GM10248 (cell line): ENCODE measurements around the gene ZBTB20.

Experiments
- CTCF ChIA-PET: fragments of 300-600 bp; sonication (Branson Sonifier 250); formaldehyde crosslinking; extraction: SDS; loops from one replicate; lab custom pipeline; 2021; ENCODE audit warnings: antibody characterized with exemption; lab: Yijun Ruan, JAX
- POLR2A ChIA-PET: fragments of 350-650 bp; sonication (Branson Sonifier 250); formaldehyde crosslinking; extraction: SDS; loops from one replicate; lab custom pipeline; 2020; ENCODE audit warnings: antibody characterized with exemption; lab: Yijun Ruan, JAX
- DNase-seq: peaks from one replicate; pipeline ENCODE4 v3.0.0; 2012; ENCODE audit errors: extremely low spot score
- CTCF ChIP-seq: IDR thresholded peaks from 2 replicates; pipeline ENCODE4 v1.5.1; 2012; ENCODE audit warnings: mild to moderate bottlenecking, low read depth; ENCODE audit errors: extremely low read depth, missing control alignments, control extremely low read depth

The ZBTB20 gene

GRCh38 chr3:114672692-114673447 is 474.2 kb downstream of the ZBTB20 start:
- POLR2A ChIA-PET: interaction anchor here (0.6 kb wide), 1 partner anchor 29 kb away, joined by 3 read pairs; no protein-coding TSS in a partner anchor
- CTCF ChIA-PET: interaction anchor here (0.9 to 1.7 kb wide), 2 partner anchors 12 to 22 kb away, joined by 3 to 6 read pairs; no protein-coding TSS in a partner anchor

GRCh38 chr3:114671741-114672510 is 475.2 kb downstream of the ZBTB20 start:
- no peak for TF ChIP-seq CTCF
- DNase-seq: no peak
- ChIA-PET POLR2A (interaction anchor here (0.6 kb wide), 1 partner anchor 30 kb away, joined by 3 read pairs; no protein-coding TSS in a partner anchor), CTCF (interaction anchor here (0.9 to 1.7 kb wide), 2 partner anchors 13 to 23 kb away, joined by 3 to 6 read pairs; no protein-coding TSS in a partner anchor)

More at GRCh38 chr3:114672692-114673447, 474.2 kb downstream of the ZBTB20 start:
- DNase-seq: no peak
- no peak for TF ChIP-seq CTCF

- ChIA-PET CTCF (no interaction called here), POLR2A (no interaction called here)
- no peak for TF ChIP-seq CTCF
- DNase-seq: no peak
Measured at GRCh38 chr3:114669614-114670013, 477.5 kb downstream of the ZBTB20 start.

- no peak for TF ChIP-seq CTCF
- POLR2A ChIA-PET: no interaction called here
- CTCF ChIA-PET: interaction anchor here (1.1 kb wide), 1 partner anchor 9 kb away, joined by 4 read pairs; no protein-coding TSS in a partner anchor
- DNase-seq: no peak
Measured at GRCh38 chr3:114668099-114668498, 479.0 kb downstream of the ZBTB20 start.

- POLR2A ChIA-PET: no interaction called here
- CTCF ChIA-PET: no interaction called here
- TF ChIP-seq CTCF: no peak
- no peak for DNase-seq
Measured at GRCh38 chr3:114666623-114667022, 480.5 kb downstream of the ZBTB20 start.

GRCh38 chr3:114664006-114664405 is 483.1 kb downstream of the ZBTB20 start:
- DNase-seq: no peak
- POLR2A ChIA-PET: no interaction called here
- TF ChIP-seq CTCF: no peak
- CTCF ChIA-PET: no interaction called here
